NCI-H2107 (cell line): ENCODE measurements around the gene L3MBTL1.

Experiments
- DNase-seq: peaks from one replicate; lab custom pipeline; 2025; lab: John Stamatoyannopoulos, UW

The L3MBTL1 gene

DNA sequence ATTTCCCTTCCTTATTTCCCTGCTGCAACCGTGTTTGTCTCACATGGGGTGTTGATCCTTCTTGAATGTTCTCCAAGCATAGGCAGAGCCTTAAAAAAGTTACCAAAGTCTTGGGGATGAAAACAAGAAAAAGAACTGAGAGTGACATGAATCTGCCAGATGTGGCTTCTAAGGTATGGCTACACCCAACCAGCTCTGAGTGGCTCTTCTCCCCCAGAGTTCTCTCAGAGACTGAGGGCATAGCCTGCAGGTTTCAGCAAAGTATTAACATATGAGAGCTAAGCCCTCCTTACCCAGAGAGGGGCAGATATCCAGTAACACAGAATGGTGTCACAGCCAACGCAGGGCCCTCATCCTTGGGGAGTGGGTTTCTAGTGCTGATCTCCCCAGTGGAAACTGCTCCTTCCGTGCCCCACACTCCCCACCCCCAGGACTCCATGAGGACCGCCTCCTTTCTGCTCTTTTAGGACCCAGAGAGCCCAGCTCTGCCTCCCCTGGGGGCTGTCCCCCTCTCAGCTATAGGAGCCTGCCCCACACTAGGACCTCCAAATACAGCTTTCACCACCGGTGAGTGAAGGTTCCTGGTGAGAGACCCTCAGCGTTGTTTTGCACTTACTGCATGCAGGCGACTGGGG lies 28.0 kb downstream of the L3MBTL1 start:
- DNase-seq, result no peak

DNA sequence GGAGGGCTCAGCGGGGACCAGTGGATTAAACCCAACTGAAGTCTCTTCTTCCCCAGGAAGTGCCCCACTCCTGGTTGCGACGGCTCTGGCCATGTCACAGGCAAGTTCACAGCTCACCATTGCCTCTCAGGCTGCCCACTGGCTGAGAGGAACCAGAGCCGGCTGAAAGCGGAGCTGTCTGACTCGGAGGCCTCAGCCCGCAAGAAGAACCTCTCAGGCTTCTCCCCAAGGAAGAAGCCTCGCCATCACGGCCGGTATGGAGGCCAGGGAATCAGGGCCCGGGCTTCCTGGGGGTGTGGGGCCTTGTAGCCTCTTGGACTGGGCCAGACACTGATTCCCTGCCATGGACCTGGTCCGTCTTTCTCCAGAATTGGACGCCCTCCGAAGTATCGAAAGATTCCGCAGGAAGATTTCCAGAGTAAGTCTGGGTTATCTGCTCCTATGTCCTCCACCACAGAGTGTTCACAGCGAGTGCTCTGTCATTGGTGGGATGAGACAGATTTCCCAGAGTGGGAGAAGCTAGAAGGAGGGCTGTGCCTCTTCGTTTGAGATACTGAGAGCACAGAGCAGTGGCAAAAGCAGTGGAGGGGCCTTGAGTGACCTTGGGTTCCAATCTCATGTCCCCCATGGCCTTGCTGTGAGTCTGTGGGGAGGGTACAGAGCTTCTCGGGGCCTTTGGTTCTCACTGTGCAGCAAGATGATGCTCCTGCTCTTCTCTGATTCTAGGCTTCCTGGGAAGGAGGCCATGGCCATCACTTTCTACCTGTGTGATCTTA lies 28.7 kb downstream of the L3MBTL1 start:
- no peak for DNase-seq

DNA sequence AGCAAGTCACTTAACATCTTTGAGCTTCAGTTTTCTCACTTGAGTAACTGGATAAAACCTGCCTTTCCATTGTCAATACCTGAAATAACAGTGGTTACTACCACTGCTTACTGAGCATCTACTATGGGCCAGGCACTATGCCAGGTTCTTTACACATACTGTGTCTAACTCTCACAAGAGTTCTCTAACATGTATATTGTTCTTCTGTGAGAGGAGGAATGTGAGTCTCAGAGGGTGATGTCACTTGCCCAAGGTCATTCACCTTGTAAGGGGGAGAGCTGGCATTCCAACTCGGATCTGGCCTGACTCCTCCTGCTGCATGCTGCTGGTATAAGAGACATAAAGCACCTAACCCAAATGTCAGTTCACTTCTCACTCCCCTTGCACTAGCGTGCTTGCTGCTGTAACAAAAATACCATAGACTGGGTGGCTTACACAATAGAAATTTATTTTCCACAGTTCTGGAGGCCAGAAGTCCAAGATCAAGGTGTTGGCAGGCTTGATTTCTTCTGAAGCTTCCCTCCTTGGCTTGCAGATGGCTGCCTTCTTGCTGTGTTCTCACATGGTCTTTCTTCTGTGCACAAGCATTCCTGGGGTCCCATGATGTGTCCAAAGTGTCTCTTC lies 29.4 kb downstream of the L3MBTL1 start:
- DNase-seq, result no peak

DNA sequence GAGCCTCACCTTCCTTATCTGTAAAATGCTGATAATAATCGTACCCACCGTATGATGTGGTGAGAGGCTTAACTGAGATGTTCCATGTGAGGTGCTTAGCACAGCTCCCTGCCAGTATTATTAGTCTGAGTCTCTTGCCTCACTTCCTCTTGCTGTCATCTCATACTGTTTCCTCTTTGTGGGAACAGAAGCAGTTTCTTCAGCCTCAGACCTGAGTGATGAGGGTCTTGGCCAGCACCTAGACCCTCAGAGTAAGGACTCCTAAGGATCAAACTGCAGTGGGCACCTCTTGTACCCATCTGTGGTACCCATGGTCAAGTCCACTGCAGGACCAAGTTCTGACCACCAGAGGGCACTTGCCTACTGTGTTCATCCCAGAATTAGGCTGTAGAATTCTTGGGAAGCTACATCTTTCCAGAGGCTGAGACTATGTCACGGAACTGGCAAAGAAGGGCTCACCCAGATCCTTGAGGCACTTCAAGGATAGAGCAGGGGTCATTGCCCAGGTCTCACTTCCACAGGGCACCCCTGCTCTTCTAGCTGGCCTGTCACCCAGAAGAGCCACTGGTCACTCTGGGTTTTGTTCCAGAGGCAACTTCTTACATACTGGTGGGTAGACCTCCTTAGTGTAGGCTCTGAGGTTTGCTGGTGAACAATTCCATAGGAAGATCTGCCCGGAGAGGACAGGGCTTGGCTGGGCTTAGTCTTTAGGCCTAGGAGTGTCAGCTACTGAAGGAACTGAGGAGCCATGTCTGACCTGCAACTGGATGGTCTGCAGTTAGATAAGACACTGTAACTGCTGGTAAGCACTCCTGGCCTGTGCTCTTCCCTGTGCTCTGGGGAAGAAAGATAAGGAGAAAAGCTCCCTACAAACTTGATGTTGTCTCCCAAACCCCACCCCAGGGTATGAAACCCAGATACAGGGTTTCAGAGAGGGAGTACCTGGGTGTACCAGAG lies 30.7 kb downstream of the L3MBTL1 start:
- no peak for DNase-seq

DNA sequence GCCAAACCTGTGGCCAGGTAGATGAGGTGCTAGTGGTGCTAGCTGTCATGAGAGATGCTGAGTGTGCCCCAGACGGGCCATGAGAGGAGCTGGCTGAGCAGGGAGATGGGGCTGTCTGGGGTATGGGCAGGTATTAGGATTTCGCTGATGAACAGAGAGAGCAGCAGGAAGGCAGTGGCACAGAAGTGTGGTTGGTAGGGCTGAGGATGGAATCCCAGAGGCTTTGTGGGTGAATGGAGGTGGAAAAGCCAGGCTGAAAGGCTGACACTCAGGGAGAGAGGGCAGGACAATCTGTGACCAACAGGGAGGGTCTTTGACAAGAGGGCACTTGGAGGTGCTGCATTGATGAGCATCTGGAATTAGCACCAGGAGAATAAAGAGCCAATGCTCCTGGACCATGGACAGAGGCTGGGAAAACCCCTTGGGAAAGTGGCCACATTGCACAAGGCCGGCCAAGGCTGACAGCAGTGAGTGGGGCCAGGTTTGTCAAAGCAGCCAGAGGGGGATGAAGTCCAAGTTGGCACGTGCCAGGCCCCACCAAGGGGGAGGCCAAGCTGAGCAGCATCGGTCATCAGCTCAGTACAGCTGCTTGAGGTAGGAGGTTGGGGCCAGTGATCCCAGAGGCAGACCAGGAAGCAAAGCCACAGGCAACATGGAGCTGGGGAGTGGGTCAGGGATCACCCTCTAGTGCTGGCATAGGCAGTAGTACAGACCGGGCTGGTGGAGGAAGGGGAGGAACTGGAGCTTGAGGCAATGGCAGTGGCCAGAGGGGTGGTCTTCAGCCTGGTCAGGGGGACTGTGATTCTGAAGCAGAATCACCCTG lies 31.6 kb downstream of the L3MBTL1 start:
- no peak for DNase-seq

DNA sequence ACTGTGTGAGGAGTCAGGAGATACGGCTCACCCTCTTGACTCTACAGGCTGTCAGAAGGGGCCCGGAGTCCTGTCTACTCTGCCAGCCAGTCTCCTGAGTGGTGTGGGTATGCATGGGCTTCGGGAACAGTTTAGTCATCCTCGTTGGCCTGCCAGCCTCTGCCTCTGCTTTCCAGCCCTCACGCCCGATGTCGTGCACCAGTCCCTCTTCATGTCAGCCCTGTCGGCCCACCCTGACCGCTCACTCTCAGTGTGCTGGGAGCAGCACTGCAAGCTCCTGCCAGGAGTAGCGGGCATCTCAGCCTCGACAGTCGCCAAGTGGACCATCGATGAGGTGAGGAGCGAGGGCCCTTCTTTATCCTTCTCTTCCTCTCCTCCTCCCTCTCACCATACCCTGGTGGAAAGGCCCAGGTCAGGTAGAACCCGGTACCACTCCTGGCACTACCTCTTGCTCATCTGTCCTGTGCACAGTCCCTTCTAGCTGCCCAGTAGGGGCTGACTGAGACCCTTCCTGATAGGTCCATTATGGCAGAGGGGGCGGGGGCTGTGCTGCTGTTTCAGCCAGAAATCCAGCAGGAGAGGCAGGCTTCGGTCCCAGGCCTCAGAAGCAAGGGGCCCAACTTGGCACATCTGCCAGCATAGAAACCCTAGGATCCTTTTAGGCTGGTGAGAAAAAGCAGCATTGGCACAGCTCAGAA lies 32.6 kb downstream of the L3MBTL1 start:
- no peak for DNase-seq

DNA sequence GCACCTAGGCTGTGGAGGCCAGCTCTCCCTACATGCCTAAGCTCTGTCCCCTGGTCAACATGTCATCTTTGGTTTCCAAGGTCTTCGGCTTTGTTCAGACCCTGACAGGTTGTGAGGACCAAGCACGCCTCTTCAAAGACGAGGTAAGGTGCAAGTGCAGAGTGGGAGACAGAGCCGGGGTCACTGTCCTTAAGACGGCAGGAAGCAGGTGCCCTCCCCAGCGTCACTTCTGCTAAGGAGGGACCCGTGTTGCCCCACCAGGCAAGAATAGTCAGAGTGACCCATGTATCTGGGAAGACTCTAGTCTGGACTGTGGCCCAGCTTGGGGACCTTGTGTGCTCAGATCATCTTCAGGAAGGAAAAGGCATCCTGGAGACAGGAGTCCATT lies 33.2 kb downstream of the L3MBTL1 start:
- DNase-seq, result no peak

DNA sequence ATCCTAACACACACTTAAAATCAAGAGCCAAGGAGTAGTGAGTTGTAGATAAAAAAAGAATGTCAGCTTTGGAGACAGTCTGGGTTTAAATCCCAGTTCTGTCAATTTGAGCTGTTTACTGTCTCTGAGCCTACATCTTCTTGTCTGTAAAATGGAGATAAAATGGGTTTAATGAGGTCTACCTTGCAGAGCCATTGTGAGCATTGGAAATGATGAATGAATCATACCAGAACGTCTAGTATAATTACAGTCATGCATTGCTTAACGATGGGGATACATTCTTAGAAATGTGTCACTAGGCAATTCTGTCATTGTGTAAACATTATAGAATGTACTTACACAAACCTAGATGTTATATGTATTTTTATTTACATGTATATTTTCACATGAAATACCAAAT lies 33.7 kb downstream of the L3MBTL1 start:
- DNase-seq, result no peak

DNA sequence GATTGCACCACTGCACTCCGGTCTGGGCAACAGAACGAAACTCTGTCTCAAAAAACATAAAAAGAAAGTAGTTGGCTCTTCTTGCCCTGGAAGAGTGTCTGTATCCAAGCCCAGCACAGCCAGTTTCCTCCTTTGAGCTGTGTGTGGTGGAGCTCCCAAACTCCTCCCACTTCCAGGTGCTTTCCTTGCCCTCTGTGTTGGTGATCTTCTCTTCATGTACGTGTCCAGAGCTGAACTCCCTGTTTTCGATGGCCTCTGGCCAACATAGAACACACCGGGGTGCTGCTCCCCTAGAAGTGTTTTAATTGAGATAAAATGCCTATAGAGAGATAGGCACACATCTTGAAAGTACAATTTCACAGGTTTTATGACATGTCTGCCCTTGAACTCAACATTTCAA lies 34.7 kb downstream of the L3MBTL1 start:
- no peak for DNase-seq

DNA sequence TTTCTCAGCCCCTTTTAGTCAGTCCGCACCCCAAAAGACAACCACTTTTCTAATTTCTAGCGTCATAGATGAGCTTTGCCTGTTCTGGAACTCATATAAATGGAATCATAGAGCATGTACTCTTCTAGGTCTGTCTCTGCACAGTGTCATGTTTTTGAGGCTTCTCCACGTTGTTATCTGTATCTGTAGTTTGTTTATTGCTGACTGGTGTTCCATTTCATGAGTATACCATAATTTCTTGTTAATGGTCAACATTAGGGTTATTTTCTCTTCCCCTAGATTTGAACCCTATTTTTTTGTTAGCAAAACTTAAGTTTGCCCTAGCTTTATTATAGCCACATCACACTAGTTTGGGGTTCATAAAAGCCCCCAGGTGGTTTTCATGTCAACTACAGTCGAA lies 35.2 kb downstream of the L3MBTL1 start:
- no peak for DNase-seq

DNA sequence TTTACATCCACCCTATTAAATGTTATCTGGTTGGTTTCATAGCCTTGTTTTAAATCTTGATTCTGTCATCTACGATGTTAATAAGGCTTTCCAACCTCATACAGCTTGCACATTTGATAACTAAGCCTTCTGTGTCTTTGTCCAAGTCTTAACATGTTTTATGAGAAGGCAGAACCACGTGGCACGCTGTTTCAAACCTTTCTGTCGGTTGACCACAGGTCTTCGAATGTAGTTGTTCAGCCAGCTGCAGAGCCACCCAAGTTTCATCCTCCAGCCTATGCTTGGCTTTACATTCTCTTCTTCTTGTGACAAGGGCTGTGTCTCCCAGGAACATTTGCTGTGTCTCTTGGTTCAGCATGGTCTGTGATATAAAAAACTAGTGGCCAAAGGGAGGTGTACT lies 35.6 kb downstream of the L3MBTL1 start:
- DNase-seq, result no peak

DNA sequence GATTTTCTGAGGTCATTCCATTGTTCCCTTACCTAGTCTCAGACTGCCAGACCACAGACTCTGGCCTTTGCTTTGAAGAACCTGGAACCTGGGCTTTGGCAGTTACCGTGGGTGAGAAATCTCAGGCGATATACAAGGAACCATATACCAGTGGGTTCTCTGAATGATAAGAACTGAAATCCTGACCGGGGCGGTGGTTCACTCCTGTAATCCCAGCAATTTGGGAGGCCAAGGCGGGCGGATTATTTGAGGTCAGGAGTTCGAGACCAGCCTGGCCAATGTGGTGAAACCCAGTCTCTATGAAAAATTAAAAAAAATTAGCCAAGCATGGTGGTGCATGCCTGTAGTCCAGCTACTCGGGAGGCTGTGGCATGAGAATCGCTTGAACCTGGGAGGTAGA lies 37.0 kb downstream of the L3MBTL1 start:
- no peak for DNase-seq

DNA sequence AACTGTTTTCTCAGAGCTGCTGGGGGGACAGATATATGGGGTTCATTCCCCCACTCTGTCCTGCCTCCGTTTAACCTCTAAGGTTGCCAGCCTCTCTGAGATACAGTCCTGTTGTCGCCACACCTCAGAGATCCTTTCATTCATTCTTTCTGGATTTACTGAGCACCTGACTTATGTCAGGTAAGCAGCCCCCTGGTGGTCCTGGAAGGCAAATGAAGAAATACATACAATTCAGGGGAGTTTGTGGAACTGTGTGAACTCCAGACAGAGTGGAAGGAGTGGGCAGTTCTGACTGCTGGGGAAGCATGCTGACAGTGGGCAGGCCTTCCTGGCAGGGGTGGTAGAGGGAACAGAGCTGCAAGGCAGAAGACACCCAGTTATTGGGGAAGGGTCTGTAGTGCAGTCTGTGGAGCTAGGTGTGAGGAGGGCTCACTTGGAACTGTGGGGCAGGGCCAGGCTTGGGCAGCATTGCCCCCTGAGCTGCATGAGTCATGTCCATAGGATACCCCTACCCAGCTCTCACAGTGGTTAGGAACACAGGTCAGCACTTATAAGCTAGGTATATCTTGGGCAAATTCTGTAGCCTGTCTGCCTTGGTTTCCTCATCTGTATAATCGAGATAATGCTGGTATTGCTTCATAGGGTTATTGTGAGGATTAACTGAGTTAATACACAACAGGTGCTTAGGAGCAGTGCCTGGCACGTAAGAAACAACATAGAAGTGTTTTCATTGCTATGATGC lies 38.5 kb downstream of the L3MBTL1 start:
- no peak for DNase-seq

DNA sequence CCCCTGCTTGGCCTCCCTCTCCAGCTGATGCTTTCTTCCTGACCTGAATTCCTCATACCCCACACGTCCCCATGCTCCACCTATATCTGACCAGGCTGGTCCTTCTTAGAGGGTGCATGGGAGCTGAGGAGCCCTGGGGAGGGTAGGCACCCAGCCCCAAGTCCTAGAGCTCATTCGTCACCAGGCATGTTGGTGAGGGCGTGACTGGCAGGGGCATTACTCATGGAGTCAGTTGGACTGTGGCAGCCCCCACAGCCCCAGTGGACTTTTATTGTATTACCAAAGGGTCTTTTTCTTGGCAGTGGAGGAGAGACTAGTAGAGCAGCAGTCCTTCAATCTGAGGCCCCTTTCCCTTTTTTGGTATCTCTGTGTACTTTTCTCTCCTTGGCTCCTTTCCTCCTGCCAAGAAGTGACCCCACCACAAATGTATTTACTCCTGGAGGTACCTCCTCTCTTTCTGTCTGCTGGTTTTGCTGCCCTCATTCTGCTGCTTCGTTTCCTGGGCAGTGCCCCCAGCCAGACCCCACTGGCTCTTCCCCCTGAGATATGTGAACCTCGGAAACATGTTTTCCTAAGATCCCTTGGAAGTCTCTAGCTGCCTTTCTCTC lies 40.9 kb downstream of the L3MBTL1 start:
- no peak for DNase-seq

DNA sequence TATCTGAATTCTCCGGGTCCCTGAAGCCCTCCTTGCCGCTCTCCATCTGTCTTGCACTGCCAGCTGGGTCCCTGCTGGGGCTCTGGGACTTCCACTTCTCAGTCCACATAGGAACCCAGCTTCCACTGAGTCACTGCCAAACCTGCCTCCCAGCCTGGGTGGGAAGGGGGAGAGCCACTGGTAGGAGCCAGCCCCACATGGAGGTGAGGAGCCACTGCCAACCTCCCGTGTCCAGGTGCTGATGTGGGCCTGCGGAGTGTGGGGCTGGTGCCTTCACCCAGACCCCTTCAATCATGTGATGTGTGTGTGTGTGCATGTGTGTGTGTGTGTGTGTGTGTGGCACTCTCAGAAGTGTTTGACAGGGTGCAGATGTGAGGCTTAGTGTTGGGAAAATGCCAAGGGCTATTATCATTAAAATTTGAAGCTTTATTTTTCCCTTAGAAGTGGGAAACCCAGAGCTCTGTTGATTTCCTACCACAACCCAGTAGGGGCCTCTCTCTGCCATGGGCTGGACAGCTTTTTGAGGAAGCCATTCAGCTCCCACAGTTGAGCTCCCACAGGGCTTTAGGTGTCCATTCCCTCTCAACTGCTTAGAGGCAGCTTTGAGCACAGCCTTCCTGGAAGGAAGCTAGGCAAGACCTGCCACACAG lies 42.0 kb downstream of the L3MBTL1 start:
- no peak for DNase-seq

DNA sequence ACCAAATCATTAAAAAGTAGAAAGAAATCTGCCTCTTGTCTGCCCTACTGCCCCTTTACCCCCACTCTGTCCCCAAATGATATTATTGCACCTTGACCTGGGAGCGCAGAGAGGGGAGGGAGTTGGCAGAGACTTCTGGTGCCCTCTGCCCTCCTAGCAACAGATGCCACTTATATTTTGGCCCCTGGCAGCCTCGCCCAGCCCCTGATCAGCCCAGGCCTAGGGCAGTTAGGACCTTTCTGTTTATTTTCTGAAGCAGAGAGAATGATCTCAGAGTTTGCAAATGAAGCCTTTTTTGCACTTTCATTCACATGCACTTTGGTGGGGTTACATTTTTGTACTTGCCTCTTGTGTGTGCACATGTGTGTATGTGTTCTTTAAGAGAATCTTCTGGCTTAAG lies 43.0 kb downstream of the L3MBTL1 start:
- DNase-seq, result no peak

DNA sequence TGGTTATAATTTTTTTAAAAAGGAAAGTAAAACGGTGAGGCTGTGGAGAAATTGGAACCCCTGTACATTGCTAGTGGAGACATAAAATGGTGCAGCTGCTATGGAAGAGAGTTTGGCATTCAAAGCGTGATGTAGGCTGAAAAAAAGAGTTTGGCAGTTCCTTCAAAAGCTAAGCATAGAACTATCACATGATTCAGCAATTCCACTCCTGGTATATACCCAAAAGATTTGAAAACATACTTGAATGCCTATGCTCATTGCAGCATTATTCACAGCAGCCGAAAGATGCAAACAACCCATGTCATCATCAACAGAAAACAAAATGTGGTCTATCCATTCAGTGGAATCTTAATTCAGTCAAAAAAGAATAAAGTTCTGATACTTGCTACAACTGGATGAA lies 46.9 kb downstream of the L3MBTL1 start:
- no peak for DNase-seq

DNA sequence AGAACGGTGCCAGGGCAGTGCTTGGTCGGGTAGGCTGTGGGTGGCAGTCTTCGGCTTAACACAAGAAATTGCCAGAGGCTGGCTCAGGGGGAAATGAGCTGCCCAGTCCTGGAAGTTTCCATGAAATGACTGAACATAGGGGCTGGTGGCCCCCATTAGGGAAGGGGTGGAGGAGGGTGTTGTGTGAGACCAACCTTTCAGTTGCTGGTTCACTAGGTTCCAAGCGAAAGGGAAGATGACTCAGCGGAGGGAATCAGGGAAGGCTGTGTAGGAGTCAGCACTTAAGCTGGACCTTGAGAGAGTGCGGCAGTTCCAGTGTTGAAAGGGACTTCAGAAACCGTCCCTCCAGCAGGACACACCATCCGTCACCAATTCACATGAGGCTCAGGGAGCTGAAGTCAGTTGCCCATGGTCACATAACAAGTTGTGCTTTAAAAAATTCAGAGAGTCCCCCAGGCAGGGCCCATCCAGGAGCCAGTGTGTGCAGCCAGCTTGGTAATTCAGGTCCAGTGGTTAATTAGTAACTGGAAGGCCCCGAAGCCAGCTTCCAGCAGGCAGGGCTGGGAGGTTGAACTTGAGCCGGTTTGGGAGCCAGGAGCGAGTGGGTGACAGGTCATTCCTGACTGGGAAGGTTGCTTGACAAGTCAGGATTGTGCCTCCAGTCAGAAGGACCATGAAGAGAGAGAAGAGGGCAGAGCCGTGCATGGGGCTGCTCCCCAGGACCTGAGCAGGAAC lies 51.1 kb downstream of the L3MBTL1 start, which contains the start of gene SGK2:
Gene SGK2 (plus strand): TSS at position 616 of the 735 bp plus-strand sequence. CDS start 7,469 bp downstream, outside the sequence.
- no peak for DNase-seq
